ENCODE data around the gene PCYT1A.

PCYT1A gene

DNA sequence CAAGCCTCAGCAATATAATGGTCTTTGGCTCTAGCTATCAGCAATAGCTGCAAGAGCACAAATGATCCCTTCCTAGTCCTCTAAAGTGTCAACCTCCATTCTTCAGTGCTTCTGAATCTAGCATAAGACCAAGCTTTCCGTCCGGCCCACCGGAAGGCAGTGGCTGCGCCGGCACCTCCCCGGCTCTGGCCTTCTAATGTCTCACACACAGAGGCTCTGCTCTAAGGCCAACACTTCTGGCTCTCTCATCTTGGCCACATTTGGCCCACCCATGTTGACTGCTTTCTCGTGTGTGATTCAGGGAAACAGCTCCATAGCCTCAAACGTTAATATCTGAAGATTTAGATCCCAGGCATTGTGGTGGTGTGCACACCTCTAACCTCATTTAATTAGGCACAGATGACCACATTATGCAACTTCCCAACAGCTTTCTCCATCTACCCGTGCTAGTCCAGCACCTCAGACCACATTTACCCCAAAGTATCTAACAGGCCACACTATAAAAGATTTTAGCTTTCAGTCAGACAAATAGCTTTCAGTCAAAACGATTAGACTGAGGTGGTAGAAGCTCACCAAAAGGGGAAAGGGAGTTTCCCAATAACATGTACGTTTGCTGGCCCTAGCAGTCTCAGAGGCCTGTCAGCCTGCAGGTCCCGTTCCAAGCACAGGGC lies 51.9 kb downstream of the PCYT1A start:
- DNase-seq = no peak

DNA sequence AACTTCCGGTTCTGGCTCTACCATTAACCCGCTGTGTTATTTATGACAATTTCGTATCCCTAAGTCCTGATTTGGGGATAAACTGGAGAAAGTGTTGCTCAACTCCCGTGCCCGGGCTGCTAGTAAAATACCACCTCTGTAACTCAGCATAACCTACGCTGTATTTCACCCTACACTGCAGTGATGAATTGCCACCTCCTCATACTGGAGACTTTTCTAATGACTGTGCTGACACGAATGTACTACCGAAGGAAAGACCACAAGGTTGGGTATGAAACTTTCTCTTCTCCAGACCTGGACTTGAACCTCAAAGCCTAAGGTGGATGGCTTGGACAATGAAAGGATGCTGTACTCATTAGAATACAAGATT lies 54.7 kb downstream of the PCYT1A start:
- peak; percentile 11 for DNase-seq

DNA sequence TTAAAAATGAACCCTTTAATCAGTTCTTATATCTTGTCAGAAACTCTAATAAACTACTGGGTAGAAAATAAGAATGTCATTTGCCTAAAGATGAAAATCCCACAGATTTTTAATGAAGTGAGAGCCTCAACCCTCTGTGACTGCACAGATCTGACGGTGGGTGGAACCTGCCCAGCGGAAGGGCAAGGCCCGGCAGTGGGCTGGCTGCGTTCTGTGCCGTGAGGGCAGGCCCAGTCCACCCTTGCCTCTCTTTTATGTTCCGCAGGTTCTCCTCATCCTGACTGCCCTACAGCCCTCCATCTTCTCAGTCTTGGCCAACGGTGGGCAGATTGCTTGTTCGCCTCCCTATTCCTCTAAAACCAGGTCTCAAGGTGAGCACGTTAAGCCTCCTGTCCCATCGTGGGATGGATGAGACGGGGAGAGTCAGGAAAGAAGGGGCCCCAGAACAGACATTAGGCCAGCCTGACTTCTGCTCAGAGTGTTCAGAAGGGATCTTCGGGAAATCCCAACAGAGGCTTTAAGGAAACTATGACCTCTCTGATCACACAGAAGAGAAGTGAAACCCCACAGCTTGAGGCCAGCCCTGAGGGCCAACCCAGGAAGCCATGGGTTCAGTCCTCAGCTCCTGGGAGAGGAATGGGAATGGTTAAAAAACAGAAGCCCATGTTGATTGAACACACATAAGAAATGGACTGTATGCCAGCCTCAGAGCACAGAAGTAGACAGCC lies 55.2 kb downstream of the PCYT1A start:
- DNase-seq = peak; percentile 87

DNA sequence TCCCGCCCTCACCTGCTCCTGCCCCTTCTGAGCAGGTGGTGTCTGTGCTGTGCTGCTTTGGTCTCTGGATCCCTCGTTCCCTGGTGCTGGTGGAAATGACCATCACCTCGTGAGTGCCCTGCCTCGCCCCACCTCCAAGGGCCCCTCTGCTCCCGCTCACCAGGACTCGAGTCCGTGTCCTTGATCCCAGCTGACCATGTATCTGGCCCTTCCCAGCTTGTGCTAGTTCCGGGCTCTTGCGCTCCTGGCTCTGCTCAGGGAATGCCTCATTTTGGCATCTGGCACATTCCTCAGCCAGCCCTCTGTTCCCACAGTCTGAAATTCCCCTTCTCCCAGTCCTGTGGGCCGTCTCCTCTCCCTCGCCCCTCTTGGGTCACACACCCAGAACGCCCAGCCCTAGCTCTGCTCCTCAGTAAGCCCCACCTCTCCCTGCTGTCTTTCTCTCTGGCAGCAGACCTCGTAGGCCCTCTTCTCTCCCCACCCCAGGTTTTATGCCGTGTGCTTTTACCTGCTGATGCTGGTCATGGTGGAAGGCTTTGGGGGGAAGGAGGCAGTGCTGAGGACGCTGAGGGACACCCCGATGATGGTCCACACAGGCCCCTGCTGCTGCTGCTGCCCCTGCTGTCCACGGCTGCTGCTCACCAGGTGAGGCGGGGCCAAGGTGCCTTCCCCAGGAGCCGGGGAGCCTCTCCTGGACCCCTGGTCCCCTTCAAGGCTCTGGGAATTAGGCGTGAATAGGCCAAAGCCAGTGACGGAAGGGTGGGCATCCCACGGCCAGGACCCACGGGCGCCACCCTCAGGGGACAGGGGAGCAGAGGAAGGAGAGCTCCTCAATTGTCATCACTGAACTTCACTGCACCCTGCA lies 59.7 kb downstream of the PCYT1A start:
- no peak for DNase-seq

DNA sequence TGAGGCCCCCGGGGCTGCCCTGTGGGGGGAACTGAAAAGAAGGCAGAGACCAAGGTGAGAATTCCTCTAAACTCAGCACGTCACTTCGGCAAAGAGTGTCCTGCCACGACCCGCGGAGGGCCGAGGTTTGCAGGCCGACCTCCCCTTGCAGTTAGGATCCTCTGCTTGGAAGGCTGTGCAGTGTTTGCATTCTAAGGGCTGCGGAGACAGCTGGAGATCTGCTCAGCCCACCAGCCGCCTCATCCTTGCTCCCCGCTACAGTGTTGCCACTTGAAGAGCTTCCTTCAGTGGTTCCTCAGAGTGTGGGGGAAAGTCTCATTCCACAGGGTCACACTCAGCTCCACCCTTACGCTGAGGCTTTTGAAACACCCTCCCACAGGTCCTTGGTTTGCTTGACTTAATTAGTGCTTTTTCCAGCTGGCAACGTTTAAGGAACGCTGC lies 60.4 kb downstream of the PCYT1A start:
- no peak for DNase-seq

DNA sequence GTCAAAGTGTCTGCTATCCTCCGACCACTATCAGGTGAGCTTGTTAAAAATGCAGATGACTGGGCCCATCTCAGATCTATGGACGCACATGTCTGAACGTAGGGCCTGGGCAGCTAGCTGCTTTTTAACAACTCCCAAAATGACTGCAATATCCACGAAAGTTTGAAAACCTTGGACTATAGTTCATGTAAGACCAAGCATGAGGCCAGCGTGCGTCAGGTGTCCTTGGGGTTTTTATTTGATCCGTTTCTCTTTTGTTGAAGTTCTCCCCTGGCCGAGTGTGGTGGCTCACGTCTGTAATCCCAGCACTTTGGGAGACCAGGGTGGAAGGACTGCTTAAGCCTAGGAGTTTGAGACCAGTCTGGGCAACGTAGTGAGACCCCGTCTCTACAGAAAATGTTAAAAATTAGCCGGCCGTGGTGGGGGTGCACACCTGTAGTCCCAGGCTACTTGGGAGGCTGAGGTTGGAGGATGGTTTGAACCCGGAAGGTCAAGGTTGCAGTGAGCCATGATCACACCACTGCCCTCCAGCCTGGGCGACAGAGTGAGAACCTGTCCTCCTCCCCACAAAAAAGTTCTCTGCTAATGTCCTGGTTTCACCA lies 61.7 kb downstream of the PCYT1A start:
- DNase-seq = no peak

DNA sequence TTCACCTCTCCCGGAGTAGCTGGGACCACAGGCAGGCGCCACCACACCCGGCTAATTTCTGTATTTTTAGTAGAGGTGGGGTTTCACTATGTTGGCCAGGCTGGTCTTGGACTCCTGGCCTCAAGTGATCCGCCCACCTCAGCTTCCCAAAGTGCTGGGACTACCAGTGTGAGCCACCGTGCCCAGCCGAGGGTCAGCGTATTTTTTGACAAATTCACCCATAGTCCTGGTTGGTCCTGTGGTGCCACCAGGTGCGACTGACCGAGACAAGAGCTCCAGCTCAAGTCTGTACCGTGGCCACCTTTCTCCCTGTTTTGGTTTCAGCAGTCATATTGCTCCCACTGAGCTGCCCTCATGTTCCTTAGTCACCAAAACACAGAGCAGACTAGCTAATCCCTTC lies 62.4 kb downstream of the PCYT1A start:
- no peak for DNase-seq

DNA sequence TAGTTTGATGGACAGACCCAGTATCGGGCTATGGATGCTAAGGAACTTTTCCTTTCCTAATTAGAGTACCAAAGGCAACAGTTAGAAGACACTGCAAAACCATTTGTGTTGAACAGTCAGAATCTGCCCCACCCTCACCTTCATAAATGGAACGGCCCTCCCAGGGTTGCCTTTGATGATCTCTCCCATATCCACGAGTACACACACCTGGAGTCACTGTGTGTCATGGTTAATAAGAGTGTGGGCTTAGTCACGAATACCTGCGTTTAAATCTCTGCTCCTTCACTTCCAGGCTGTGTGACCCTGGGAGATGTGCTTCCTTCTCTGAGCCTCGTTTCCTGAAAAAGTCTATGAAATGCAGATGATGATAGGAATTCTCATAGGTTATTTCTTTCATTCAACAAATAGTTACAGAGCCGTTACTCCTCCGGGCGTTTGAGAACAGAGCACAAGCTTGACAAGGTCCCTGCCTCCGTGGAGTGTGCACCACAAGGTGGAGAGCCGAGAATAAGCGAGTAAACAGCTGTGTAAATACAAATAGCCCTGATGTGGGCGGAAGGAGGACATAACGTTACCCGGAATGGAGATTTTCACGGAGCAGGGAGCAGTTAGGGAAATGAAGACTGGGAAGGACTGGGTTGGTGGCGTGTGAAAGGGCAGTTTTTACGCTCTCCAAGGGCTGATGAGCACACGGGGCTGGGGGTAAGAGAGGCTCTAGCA lies 64.5 kb downstream of the PCYT1A start:
- DNase-seq = no peak

DNA sequence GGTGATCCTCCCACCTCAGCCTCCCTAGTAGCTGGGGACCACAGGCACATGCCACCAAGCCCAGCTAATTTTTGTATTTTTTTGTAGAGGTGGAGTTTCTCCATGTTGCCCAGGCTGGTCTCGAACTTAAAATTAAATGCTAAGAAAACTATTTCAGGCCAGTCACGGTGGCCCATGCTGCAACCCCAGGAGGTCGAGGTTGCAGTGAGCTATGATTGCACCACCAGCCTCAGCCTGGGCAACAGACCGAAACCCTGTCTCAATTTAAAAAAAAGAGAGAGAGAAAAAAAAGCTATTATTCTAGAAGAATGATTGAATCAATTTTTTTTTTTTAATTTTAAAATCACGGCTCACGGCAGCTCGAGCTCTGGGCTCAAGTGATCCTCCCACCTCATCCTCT lies 66.5 kb downstream of the PCYT1A start:
- DNase-seq = peak; percentile 67

DNA sequence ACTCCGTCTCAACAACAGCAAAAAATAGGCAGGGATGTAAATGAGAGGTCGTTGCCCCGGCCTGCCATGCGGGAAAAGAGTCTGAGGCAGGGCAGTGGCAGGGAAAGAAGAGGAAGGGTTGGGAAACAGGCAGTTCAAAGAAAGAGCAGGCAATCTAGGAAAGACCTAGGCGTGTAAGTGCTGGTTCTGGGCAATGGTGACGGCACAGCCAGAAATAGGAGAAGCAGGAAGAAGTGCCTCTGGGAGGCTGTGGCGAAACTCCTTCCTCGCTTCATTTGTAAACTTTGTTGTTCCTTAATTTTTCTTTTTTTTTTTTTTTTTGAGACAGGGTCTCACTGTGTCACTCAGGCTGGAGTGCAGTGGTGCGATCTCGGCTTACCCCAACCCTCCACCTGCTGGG lies 66.9 kb downstream of the PCYT1A start:
- peak; percentile 94 for DNase-seq

DNA sequence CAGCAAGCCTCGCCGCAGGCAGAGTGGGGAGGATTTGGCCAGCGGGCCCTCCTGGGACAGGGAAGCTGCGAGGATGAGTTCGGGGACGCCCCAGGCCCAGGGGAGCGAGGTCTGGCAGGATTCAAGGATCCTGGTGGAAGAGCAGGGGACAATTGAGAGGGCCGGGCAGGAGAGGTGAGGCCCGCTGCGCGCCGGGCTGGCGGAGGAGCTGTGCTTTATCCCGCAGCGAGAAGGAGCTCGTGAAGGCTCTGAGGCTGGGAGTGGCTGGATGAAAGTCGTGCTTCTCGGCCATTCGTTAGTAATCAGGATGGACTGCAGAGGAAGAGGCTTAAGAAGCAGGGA lies 67.6 kb downstream of the PCYT1A start:
- no peak for DNase-seq

DNA sequence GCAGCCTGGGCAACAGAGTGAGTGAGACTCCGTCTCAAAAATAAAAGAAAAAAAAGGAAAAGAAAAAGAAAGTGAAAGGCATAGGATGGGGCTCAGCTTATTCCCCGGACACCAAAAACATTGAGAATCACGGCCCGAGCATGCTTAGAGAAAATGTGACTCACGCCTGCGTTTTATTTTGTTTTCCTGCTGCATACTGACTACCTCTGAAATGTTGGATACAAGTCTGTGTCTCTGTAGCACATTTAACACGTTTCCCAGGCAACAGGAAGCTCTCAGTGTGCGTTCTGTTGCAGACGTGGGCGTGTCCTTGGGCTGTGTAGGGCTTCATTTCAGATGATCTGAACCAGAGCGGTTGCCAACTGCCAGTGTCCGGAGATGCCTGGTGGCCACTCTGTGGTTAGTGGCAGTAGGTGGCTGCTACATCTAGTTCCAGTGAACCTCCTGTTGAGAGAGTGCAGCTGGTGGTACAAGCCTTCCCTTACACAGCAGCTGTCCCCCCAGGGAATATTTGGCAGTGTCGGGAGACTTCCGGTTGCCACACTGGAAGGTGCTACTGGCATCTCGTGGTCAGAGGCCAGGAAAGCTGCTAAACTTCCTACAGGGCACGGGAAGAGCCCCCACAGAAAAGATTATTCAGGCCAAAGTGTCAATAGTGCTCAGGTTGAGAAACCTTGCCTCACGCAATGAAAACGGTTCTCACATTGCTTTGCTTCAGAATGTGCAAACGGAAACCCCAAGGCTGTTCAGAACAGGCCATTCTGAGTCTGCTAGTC lies 68.1 kb downstream of the PCYT1A start:
- DNase-seq = peak; percentile 95

DNA sequence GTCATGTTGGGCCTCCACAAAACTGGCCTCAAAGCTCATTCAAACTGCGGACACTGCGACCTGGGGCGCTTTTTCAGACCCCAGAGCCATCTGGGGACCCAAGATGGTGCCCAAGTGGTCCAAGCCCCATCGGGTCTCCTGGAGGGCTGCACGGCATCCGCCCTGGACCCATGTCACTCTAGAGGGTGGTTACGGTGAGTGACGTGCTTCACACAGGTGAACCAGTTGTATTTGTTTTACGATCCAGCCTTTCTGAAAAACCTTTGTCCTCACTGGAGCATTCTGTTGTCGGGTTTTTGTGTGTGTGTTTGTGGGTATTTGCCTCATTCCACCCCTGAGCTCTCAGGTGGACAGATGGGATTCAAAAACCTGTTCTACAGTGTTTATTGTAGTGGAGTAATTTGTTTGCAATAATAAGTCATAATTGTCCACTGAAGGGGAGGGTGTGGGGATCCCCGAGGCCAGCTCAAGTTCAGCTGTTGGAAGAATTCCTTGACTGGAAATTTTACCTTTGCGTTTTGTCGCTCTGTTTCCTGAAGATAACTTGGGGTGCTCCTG lies 69.3 kb downstream of the PCYT1A start:
- no peak for DNase-seq

DNA sequence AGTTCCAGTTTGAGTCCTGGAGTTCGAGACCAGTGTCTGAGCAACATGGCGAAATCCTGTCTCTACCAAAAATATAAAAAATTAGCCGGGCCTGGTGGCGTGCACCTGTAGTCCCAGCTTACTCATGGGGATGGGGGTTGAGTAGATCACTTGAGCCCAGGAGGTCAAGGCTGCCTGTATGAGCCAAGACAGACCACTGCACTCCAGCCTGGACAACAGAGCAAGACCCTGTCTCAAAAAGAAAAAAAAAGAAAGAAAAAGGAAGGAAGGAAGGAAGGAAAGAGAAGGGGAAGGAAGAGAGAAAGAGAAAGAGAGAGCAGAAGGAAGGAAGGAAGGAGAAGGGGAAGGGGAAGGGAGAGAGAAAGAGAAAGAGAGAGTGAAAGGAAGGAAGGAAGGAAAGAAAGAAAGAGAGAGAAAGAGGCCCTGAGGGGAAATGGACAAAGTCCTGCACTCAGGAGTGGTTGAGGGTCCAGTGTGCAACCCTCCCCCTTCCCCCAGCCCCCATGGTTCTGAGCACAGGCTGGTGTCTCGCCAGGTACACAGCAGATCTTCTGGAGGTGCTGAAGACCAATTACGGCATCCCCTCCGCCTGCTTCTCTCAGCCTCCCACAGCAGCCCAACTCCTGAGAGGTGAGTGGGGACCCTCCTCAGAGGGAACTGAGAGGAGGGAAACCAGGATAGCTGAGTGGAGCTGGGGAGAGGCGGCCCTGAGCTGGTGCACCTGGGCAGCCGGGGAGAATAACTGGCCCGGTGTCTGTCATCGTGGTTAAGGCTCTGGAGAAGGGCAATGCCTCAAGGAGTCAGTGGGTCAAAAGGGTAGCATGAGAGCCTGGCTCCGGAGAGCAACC lies 70.0 kb downstream of the PCYT1A start:
- no peak for DNase-seq

DNA sequence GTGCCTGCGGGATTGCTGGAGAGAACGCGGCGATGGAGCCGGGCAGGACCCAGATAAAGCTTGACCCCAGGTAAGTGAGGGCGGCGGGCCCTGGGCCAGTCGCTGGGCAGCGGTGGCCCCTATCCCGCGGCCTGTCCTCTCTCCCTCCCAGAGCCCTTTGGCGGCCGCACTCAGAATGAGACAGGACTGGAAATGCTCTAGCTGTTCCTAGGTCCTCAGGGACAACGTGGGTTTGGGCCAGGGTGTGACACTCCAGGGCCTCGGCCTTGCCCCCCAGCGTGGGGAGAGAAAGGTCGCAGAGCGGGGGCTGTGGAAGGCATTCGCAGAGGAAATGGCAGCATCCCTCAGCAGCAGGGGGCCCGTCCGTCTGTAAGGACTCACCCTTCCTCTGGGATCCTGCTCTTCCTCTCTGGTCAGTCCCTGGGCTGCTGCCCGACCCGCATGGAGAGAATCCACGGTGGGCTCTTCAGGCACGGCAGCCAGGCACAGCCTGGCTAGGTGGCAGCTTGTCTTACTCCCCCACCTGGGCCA lies 70.8 kb downstream of the PCYT1A start:
- no peak for DNase-seq

DNA sequence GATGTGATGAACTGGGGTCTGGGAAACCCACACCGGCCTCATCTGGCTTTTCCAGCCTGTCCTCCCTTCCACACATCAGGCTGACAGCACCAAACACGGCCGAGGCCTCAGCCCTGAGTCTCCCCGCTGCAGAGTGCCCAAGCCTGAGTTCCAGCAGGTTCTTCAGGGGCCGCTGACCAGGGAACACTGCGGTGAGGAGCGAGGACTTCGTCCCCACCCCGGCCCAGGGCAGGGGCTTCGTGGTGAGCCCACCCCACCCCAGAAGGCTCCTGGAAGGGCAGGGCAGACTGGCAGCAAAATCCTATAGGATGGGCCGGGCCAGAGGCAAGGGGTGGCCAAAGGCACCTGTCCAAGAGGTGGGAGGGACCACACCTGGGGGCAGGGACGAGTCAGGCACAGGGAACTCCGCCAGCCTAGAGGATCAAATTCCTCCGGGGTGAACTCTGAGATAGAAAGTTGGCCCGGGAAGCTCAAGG lies 71.4 kb downstream of the PCYT1A start, which contains the start of gene SLC51A:
SLC51A (plus strand) TSS at position 446 of the 476 bp plus-strand sequence. CDS start 179 bp downstream, outside the sequence.
- DNase-seq = no peak

DNA sequence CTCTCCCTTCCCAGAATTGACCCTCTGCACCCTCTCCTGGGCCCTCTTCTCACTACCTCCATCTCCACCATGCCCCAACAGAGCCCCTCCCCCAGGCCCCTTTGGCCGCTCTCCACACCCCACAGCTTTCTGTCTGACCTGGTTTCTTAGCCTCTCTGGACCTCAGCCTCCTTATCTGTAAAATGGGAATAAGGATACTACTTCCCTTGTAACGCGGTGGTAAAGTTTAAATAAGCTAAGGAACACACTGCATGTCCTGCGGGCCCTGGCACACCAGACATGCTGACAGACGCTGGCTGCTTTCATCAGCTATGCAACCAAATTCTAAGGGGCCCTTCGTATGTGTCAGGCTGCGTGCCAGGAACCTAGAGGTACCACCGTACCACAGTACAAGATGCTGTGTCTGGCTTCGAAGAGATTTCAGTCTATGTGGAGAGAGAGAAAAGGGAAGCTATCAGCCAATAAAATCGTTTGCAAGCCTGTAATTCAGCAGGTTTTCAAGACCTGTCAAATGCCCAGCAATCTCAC lies 72.0 kb downstream of the PCYT1A start:
- no peak for DNase-seq

DNA sequence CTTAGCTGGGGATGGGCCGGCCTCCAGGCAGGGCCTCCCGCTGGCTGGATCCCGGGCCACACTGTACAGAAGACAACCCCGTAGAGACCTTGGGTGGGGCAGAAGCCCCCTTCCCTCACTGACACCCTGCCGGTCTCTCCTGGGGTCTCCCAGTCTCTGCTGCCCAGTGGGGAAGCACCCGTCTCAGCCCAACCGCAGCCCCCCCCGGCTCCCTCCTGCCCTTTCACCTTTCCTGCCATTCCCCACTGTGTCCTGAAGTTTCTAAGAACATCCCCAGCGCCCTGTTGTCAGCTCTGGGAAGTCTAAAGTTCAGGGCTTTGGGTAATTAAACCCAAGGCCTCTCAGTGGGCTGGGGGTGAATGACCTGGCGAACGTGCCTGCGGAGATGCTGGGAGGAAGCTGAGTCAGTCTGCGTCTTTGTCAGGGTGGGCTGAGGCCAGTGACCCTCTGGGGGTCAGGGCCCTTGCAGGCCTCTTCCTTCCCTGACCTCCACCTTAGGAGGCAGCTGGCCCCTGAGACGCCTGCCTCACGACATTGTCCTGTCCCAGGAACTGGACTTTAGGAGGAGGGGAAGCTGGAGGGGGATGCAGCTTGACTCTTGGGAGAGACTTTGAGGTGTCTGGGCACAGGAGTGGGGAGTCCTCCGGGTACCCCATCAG lies 72.6 kb downstream of the PCYT1A start:
- DNase-seq = no peak

Data from suppressor macrophage treated with lipopolysaccharide for 4 hours (primary cell).